Activated CD8-positive, alpha-beta memory T cell treated with anti-CD3 and anti-CD28 coated beads, Interleukin-2, amount 50 U/mL, for 48 hours (primary cell): ENCODE results near the gene ROM1.

ENCODE experiments used
- DNase-seq: peaks from one replicate; pipeline ENCODE4 v3.0.0-alpha.2; 2020

Gene ROM1

GRCh38 chr11:62652161-62653006 lies 39.3 kb downstream of the ROM1 start:
- no peak for DNase-seq

DNA sequence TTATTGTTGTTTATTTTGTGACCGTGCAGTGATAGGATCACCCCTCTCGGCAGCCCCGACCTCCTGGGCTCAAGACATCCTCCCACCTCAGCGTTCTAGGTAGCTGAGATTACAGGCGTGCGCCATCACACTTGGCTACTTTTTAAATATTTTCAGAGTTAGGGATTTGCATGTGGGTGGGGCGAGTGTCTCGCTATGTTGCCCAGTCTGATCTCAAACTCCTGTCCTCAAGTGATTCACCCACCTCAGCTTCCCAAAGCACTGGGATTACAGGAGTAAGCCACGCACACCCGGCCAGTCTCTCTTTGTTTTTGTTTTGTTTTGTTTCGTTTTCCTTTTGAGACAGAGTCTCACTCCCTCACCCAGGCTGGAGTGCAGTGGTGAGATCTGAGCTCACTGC lies 41.2 kb downstream of the ROM1 start:
- DNase-seq, result no peak

GRCh38 chr11:62656796-62657429 lies 43.9 kb downstream of the ROM1 start:
- no peak for DNase-seq

DNA sequence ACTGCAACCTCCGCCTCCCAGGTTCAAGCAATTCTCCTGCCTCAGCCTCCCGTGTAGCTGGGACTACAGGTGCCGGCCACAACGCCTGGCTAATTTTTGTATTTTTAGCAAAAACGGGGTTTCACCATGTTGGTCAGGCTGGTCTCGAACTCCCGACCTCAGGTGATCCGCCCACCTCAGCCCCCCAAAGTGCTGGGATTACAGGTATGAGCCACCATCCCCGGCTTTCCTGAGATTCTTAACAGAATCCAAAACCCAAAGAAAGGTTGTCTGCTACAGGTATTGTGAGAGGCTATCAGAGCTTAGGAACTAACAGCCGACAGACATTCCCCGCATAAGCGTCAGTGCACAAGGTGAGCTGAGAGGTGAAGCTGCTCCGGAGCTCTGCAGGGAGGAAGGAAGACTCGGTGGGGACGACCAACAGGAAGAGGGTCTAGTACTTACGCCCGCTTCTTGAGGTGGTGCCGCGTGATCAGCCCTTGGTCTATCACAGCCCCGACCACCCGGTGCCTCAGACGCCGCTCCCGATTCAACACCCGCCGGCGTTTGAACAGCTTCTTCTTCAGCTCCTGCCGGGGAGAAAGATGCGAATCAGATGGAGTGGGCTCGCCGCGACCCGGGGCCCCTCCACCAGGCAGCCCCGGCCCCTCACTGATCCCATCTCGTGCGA lies 51.5 kb downstream of the ROM1 start:
- no peak for DNase-seq
